ENCODE results near the gene GRB7. TPM values are rescaled to one million over a fixed set of nuclear protein-coding genes. Genes with fewer than 3 reads are reported as not detected.

Gene GRB7
- total and polyA plus RNA-seq, 2 experiments from 2014 or later: not detected

DNA sequence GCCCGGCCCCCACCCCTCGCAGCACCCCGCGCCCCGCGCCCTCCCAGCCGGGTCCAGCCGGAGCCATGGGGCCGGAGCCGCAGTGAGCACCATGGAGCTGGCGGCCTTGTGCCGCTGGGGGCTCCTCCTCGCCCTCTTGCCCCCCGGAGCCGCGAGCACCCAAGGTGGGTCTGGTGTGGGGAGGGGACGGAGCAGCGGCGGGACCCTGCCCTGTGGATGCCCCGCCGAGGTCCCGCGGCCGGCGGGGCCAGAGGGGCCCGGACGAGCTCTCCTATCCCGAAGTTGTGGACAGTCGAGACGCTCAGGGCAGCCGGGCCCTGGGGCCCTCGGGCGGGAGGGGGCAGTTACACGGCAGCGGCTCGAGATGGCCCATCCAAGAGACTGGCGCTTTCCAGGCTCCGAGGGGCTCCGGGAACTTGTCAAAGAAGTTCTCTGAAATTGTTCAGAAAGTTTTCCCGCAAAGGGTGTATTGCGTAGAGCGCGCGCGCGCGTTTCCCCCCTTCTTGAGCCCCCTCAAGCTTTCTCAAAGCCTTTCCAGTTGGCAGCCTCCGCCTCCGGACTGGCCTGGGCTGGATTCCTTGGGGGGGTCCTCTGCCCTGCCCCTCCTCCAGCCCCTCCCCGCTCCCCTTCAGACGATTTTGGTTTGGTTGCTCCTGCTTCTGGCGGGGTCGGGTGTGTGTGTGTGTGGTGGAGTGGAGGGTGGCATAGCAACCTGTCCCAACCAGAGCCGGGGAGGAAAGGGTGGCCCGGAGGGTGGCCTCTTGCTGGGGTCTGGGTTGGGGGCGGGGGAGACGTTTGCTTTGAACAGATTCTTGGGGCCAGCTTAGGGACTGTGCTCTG lies 37.4 kb upstream of the GRB7 start:
- H3K27ac ChIP-seq: no peak overlapping the region
- H3K27me3 ChIP-seq (replicated peaks; ENCODE audit: insufficient read depth): no peaks in the 10 kb centered on the region
- peak overlapping the region; percentile 98 for H3K4me2 ChIP-seq (ENCODE audit: unreplicated experiment)
- H3K9me3 ChIP-seq (ENCODE audit: low read depth): no peaks in the 10 kb centered on the region
- TF ChIP-seq EZH2phosphoT487 (IDR thresholded peaks at IDR 0.05; ENCODE audit: insufficient read depth, low read depth) (no peak), EZH2 (IDR thresholded peaks at IDR 0.05; ENCODE audit: insufficient read depth, poor library complexity, severe bottlenecking) (no peak)
- in situ Hi-C loops (cut with MboI): no loop called here
- peak overlapping the region; percentile 81 for H3K4me3 ChIP-seq
- WGBS, 2 experiments (ENCODE audit: low coverage in 1 of 2, low lambda C conversion rate in 2 of 2, missing lambda C conversion rate in 2 of 2): 1 to 2% methylated on average over 42 to 51 of the region's 57 CpGs
- H3K9me2 ChIP-seq (ENCODE audit: insufficient read depth): no peaks in the 10 kb centered on the region
- H3K36me3 ChIP-seq (ENCODE audit: low read depth): no peaks in the 10 kb centered on the region
- H4K20me1 ChIP-seq (ENCODE audit: insufficient read depth): no peaks in the 10 kb centered on the region
- peak; percentile 64 for DNase-seq
- H2AFZ ChIP-seq: peak overlapping the region; percentile 97
- H3F3A ChIP-seq (ENCODE audit: insufficient read depth): no peaks in the 10 kb centered on the region
- H3K9ac ChIP-seq: peak overlapping the region; percentile 85
- peaks cover 64% of the 10 kb centered on the region for H3K79me2 ChIP-seq (ENCODE audit: insufficient read depth)
- H3K4me1 ChIP-seq (ENCODE audit: insufficient read depth): peaks cover 11% of the 10 kb centered on the region

DNA sequence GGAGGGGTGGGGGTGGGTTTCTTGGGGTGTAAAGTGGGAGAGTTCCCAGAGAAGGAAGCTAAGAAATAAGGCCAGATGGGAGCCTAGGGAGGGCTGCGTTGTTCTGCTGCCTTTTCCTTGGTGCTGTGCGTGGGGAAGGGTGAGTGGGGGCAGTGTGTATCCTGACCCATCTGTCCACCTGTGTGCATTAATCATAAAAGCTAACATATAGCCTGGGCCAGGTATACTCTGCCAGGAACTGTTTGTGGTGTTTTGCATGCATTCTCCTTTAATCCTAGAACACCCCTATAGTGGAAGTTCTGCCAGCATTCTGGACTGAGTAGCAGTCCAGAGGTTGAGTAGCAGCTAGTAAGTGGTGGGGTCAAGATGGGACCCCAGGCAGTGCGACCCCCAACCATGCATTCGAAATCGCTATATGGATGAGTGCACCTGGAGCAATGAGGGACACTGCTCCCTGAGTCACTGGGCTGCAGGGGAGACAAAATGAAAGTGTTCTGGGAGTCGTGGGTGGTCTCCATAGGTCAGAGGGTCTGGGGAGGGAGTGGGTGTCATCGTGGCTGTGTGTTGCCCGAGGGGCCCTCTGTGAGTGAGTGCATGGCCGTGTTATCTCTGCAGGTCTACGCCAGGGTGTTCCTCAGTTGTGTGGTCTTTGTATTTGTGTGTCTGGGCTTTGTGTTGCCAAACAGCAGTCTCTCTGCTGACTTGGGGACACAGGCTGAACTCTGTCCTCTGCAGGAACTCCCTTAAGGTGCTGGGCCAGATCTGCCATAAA lies 36.5 kb upstream of the GRB7 start:
- no peak for DNase-seq
- Histone ChIP-seq H3K27me3 (replicated peaks; ENCODE audit: insufficient read depth) (no peaks in the 10 kb centered on the region), H3K9me2 (ENCODE audit: insufficient read depth) (no peaks in the 10 kb centered on the region), H3K79me2 (ENCODE audit: insufficient read depth) (peaks cover 70% of the 10 kb centered on the region), H3K4me2 (ENCODE audit: unreplicated experiment) (peak overlapping the region; percentile 98), H3K9ac (peak overlapping the region; percentile 85), H3K4me3 (peak overlapping the region; percentile 81), H3K36me3 (ENCODE audit: low read depth) (no peaks in the 10 kb centered on the region), H3K4me1 (ENCODE audit: insufficient read depth) (peaks cover 11% of the 10 kb centered on the region), H3F3A (ENCODE audit: insufficient read depth) (no peaks in the 10 kb centered on the region), H3K27ac (no peak overlapping the region), H4K20me1 (ENCODE audit: insufficient read depth) (no peaks in the 10 kb centered on the region), H2AFZ (no peak overlapping the region), H3K9me3 (ENCODE audit: low read depth) (no peaks in the 10 kb centered on the region)
- TF ChIP-seq EZH2 (IDR thresholded peaks at IDR 0.05; ENCODE audit: insufficient read depth, poor library complexity, severe bottlenecking) (no peak), EZH2phosphoT487 (IDR thresholded peaks at IDR 0.05; ENCODE audit: insufficient read depth, low read depth) (no peak)
- in situ Hi-C loops (cut with MboI): no loop called here
- WGBS, 2 experiments (ENCODE audit: low coverage in 1 of 2, low lambda C conversion rate in 2 of 2, missing lambda C conversion rate in 2 of 2): 47 to 48% methylated on average over 10 of the region's 10 CpGs

GRCh38 chr17:39701784-39702422 lies 35.8 kb upstream of the GRB7 start:
- peak overlapping the region; percentile 98 for H3K4me2 ChIP-seq (ENCODE audit: unreplicated experiment)
- H4K20me1 ChIP-seq (ENCODE audit: insufficient read depth): no peaks in the 10 kb centered on the region
- H3K9me2 ChIP-seq (ENCODE audit: insufficient read depth): no peaks in the 10 kb centered on the region
- no peak for DNase-seq
- peaks cover 11% of the 10 kb centered on the region for H3K4me1 ChIP-seq (ENCODE audit: insufficient read depth)
- 62 to 64% methylated on average over 4 of the region's 4 CpGs for WGBS, 2 experiments (ENCODE audit: low coverage in 1 of 2, low lambda C conversion rate in 2 of 2, missing lambda C conversion rate in 2 of 2)
- in situ Hi-C loops (cut with MboI): no loop called here
- H3F3A ChIP-seq (ENCODE audit: insufficient read depth): no peaks in the 10 kb centered on the region
- H3K27me3 ChIP-seq (replicated peaks; ENCODE audit: insufficient read depth): no peaks in the 10 kb centered on the region
- H3K9me3 ChIP-seq (ENCODE audit: low read depth): no peaks in the 10 kb centered on the region
- H3K9ac ChIP-seq: peak overlapping the region; percentile 85
- peaks cover 74% of the 10 kb centered on the region for H3K79me2 ChIP-seq (ENCODE audit: insufficient read depth)
- no peak overlapping the region for H2AFZ ChIP-seq
- no peaks in the 10 kb centered on the region for H3K36me3 ChIP-seq (ENCODE audit: low read depth)
- H3K27ac ChIP-seq: no peak overlapping the region
- peak overlapping the region; percentile 81 for H3K4me3 ChIP-seq
- no peak for TF ChIP-seq EZH2phosphoT487 (IDR thresholded peaks at IDR 0.05; ENCODE audit: insufficient read depth, low read depth)
- no peak for TF ChIP-seq EZH2 (IDR thresholded peaks at IDR 0.05; ENCODE audit: insufficient read depth, poor library complexity, severe bottlenecking)

Data from GM23248 (cell line).